Ishikawa (cell line): ENCODE results near the gene PRDM16.

Source experiments
- CEBPB ChIP-seq: IDR thresholded peaks from 2 replicates; pipeline ENCODE4 v1.6.1; 2012
- CREB1 ChIP-seq: IDR thresholded peaks from 2 replicates; pipeline ENCODE4 v1.6.1; 2012; ENCODE audit warnings: low read depth
- EGR1 ChIP-seq: IDR thresholded peaks from 2 replicates; pipeline ENCODE4 v1.6.1; 2012
- EP300 ChIP-seq: IDR thresholded peaks from 2 replicates; pipeline ENCODE4 v1.6.1; 2012; ENCODE audit warnings: borderline replicate concordance
- NFIC ChIP-seq: IDR thresholded peaks from 2 replicates; pipeline ENCODE4 v1.6.1; 2012
- RAD21 ChIP-seq: IDR thresholded peaks from 2 replicates; pipeline ENCODE4 v1.6.1; 2012; ENCODE audit warnings: low read depth
- TAF1 ChIP-seq: IDR thresholded peaks from 2 replicates; pipeline ENCODE4 v1.6.1; 2012; ENCODE audit warnings: low read depth, mild to moderate bottlenecking
- TEAD4 ChIP-seq: IDR thresholded peaks from 2 replicates; pipeline ENCODE4 v1.6.1; 2012
- ZBTB7A ChIP-seq: IDR thresholded peaks from 2 replicates; pipeline ENCODE4 v1.6.1; 2012; ENCODE audit warnings: low read depth
- TF ChIP-seq, protein P1 (sequence below): IDR thresholded peaks from 2 replicates; pipeline ENCODE4 v1.6.1; 2012
- TF ChIP-seq, protein P2 (sequence below): IDR thresholded peaks from 2 replicates; pipeline ENCODE4 v1.6.1; 2012; ENCODE audit warnings: low read depth, mild to moderate bottlenecking

DNA sequence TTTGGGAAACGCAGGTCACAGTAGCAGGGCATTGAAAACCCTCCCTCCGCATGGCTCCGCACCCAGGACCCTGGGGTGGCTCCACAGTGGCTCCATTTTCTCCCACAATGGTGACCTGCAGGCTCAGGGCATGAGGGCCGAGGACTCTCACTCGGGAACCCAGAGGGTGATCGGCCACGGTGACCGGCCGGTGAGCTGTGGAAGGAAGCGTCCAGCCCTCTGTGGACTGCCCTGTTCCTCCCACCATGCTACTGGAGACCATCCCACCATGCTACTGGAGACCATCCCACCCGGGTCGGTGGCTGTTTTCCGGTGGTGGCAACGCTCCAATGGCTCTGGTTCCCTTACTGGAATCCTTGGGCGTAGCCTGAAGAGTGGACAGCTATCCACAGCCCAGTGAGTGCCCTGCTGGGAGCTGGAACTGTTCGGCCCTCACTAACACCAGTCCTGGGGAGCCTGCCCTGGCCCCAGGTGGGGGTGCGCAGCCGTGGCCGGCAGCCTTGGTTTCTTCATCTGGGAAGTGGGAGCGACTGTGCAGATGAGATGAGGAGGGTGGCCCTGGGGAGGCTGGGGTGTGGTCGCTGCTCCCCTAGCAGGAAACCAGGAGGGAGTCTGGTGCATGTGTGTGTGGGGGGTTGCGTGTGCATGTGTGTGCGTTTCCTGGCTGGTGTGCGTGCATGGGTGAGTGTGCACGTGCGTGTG, 59.6 kb downstream of the PRDM16 start:
- TF ChIP-seq RAD21 (no peak), EP300 (no peak), CREB1 (no peak), ZBTB7A (no peak), EGR1 (no peak), TEAD4 (no peak), TAF1 (no peak), CEBPB (no peak), NFIC (no peak)
- TF ChIP-seq, protein P1, sequence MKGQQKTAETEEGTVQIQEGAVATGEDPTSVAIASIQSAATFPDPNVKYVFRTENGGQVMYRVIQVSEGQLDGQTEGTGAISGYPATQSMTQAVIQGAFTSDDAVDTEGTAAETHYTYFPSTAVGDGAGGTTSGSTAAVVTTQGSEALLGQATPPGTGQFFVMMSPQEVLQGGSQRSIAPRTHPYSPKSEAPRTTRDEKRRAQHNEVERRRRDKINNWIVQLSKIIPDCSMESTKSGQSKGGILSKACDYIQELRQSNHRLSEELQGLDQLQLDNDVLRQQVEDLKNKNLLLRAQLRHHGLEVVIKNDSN = no peak
- TF ChIP-seq, protein P2, sequence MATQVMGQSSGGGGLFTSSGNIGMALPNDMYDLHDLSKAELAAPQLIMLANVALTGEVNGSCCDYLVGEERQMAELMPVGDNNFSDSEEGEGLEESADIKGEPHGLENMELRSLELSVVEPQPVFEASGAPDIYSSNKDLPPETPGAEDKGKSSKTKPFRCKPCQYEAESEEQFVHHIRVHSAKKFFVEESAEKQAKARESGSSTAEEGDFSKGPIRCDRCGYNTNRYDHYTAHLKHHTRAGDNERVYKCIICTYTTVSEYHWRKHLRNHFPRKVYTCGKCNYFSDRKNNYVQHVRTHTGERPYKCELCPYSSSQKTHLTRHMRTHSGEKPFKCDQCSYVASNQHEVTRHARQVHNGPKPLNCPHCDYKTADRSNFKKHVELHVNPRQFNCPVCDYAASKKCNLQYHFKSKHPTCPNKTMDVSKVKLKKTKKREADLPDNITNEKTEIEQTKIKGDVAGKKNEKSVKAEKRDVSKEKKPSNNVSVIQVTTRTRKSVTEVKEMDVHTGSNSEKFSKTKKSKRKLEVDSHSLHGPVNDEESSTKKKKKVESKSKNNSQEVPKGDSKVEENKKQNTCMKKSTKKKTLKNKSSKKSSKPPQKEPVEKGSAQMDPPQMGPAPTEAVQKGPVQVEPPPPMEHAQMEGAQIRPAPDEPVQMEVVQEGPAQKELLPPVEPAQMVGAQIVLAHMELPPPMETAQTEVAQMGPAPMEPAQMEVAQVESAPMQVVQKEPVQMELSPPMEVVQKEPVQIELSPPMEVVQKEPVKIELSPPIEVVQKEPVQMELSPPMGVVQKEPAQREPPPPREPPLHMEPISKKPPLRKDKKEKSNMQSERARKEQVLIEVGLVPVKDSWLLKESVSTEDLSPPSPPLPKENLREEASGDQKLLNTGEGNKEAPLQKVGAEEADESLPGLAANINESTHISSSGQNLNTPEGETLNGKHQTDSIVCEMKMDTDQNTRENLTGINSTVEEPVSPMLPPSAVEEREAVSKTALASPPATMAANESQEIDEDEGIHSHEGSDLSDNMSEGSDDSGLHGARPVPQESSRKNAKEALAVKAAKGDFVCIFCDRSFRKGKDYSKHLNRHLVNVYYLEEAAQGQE = no peak
